Naive B cell (primary cell): ENCODE data around the gene MUC2. TPM values are rescaled to one million over a fixed set of nuclear protein-coding genes. Genes with fewer than 3 reads are reported as not detected.

Experiments used
- ATAC-seq, 2 donors: fragments of 150-1000 bp; cut with Tn5 transposase; 2 replicates each; pipeline ENCODE4 v1.10.0; 2021; ENCODE audit warnings: low read depth in 2 of 2, mild to moderate bottlenecking in 2 of 2, moderate library complexity in 2 of 2
- DNase-seq: peaks from one replicate; pipeline ENCODE4 v3.0.0; 2022
- H3K27ac Mint-ChIP-seq, 6 donors: one replicate each; pipeline ENCODE4 v1.8.0; 2020 to 2022; ENCODE audit warnings: mild to moderate bottlenecking in 6 of 6, mixed read lengths in 6 of 6, moderate library complexity in 5 of 6, inconsistent platforms in 2 of 6
- H3K27me3 Mint-ChIP-seq, 3 donors: one replicate each; pipeline ENCODE4 v1.8.0; 2021 to 2022; ENCODE audit warnings: mixed read lengths in 3 of 3, mild to moderate bottlenecking in 1 of 3
- H3K36me3 Mint-ChIP-seq, 2 donors: one replicate each; pipeline ENCODE4 v1.8.0; 2020 to 2022; ENCODE audit warnings: mixed read lengths in 2 of 2, inconsistent platforms in 1 of 2, mild to moderate bottlenecking in 1 of 2
- H3K4me1 Mint-ChIP-seq, 3 donors: one replicate each; pipeline ENCODE4 v1.8.0; 2020 to 2022; ENCODE audit warnings: mixed read lengths in 3 of 3, inconsistent platforms in 1 of 3, mild to moderate bottlenecking in 1 of 3, moderate library complexity in 1 of 3
- H3K4me3 Mint-ChIP-seq, 8 donors: one replicate each; pipeline ENCODE4 v1.8.0; 2020 to 2022; ENCODE audit warnings: mild to moderate bottlenecking in 8 of 8, mixed read lengths in 8 of 8, moderate library complexity in 8 of 8, inconsistent platforms in 2 of 8
- H3K9me3 Mint-ChIP-seq, 7 donors: one replicate each; pipeline ENCODE4 v1.8.0; 2020 to 2022; ENCODE audit warnings: mixed read lengths in 7 of 7, mild to moderate bottlenecking in 5 of 7, inconsistent platforms in 2 of 7, moderate library complexity in 1 of 7
- polyA plus RNA-seq, 6 donors: library from polyadenylated mRNA; unstranded; fragments of 300-500 nt; fragmentation: Illumina TruSeq; gene quantifications; one replicate each; pipeline ENCODE4 v1.2.3, GENCODE V29; 2021; ENCODE audit warnings: low read depth in 6 of 6

MUC2 gene
- polyA plus RNA-seq, 6 donors from 2014 or later: not detected

DNA sequence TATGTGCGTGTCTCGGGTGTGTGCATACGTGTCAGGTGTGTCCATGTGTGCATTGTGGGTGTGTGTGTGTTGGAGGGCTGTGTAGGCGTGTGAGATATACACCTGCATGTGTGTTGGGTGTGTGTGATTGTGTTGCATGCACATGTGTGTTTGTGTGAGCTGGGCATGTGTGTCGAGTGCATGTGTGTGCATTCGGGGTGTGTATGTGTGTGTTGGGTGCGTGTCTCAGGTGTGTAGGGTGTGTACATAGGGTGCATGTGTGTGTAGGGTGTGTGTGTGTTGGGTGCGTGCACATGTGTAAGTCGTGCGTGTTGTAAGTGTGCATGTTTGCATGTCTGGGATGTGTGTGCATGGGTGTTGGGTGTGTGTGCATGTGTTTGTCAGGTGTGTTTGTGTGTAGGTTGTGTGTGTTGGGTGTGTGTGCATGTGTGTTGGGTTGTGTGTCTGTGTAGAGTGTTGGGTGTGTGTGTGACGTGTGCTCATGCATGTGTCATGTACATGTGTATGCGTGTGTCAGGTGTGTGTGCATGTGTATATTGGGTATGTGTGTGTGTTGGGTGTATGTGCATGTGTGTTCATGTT is 42.3 kb upstream of the MUC2 start:
- no peak for ATAC-seq
- Mint-ChIP-seq H3K4me3 (peak overlapping the region in 1 of 8 donors; percentile 46), H3K27ac (peak overlapping the region in 3 of 6 donors; percentile 2 to 92 (median 60)), H3K9me3 (peaks cover 0 to 8% (median 0%) of the 10 kb centered on the region in 7 donors), H3K36me3 (no peaks in the 10 kb centered on the region), H3K4me1 (peaks cover 0 to 6% (median 0%) of the 10 kb centered on the region in 3 donors), H3K27me3 (no peaks in the 10 kb centered on the region)
- DNase-seq: no peak

DNA sequence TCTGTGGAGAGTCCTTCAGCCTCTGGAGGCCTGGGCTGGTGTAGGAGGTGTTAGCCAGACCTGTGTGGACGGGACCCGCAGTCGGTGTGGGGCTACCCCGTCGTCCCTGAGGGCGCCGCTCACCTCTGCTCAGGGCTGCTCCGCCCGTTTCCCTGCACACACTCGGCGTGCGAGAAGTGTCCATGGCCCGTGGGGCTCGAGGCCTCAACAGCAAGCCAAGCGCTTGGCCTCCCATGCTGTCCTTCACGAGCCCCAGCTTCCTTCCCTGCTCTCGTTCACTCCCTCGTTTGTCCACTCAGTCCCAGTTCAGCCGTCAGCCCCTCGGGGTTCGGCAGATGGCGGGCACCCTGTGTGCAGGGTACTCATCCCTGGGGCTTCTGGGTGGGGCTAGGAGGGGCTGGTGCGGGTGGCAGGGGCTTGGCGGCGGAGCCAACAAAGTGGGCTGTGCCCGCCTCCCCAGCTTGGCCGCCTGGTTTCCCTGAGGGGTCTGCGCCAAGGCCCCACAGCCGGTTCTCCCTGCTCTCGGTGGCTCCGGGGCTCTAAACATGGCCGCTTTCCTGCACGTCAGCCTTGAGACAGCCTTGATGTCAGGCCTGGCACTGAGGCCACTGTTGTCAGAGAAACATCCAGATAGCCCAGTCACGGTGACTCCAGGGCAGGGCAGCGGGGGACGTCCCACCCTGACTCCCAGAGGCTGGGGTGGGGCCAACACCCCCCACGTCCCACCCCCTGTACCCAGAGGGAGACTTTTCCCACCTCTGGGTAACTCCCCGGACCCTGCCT is 41.5 kb upstream of the MUC2 start:
- Mint-ChIP-seq H3K27ac (peak overlapping the region in 1 of 6 donors; percentile 19), H3K27me3 (no peaks in the 10 kb centered on the region), H3K9me3 (peaks cover 0 to 8% (median 0%) of the 10 kb centered on the region in 7 donors), H3K4me3 (no peak overlapping the region), H3K36me3 (no peaks in the 10 kb centered on the region), H3K4me1 (peaks cover 0 to 6% (median 0%) of the 10 kb centered on the region in 3 donors)
- no peak for DNase-seq
- no peak for ATAC-seq

DNA sequence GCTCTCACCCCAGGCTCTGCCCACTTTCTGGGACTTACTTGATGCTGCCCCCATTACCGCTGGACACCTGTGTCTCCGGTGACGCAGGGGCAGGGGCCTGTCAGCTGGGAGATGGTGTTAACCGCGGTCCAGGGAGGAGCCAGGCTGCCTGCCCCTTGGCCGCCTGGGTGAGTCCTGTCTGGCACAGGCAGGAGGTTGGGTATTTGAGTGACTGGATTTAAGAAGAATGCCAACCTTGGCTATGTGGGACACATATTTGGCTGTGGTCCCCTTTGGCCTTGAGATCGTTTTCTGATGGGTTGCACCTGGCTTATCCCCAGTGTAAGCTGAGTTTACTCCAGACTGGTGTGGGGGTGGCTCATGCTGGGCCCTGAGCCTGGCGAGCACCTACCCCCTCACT is 40.7 kb upstream of the MUC2 start:
- H3K4me3 Mint-ChIP-seq: no peak overlapping the region
- H3K36me3 Mint-ChIP-seq: no peaks in the 10 kb centered on the region
- no peaks in the 10 kb centered on the region for H3K27me3 Mint-ChIP-seq
- peaks cover 0 to 6% (median 0%) of the 10 kb centered on the region in 3 donors for H3K4me1 Mint-ChIP-seq
- H3K27ac Mint-ChIP-seq: no peak overlapping the region
- no peak for ATAC-seq
- DNase-seq: no peak
- H3K9me3 Mint-ChIP-seq: peaks cover 0 to 8% (median 0%) of the 10 kb centered on the region in 7 donors

DNA sequence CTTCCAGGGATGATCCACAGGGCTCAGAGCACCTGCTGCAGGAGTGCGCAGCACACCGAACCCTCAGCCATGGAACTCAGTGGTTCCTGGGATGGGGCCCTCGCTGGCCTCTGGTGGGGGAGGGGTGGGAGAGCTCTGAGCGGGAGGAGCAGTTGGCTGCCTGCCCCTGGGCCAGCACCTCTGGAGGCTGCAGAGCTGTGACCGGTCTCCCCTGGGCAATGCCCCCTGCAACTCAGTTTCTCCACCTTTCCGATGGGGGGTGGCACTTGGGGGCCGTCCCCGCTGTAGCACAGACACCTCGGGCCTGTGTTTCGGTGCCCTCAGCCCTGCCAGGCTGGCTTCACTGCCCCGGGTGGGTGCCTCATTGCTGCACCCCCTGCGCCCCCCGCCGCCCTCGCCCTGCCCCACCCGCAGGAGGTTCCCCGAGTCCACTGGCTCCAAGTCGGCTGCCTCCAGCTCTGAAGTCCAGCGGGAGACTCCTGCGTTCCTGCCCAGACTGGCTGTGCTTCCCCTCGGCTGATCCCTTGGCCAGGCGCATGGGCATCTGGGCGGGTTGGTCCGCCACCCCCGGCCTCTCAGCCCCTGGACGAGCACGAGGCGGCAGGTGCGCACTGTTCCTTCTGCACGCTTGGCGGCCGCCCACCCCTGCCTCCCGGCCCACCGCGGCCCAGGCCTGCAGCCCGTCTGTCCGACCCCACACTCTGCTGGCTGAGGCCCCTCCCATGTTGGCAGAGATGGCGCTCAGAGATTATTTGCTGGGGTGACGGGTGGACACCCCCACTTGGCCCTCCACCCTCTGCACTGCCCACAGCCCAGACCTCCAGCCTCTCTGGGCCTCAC is 40.0 kb upstream of the MUC2 start:
- no peaks in the 10 kb centered on the region for H3K36me3 Mint-ChIP-seq
- ATAC-seq (no peak), DNase-seq (no peak)
- H3K9me3 Mint-ChIP-seq: peaks cover 0 to 8% (median 0%) of the 10 kb centered on the region in 7 donors
- H3K27ac Mint-ChIP-seq: peak overlapping the region in 1 of 6 donors; percentile 36
- peaks cover 0 to 6% (median 0%) of the 10 kb centered on the region in 3 donors for H3K4me1 Mint-ChIP-seq
- H3K4me3 Mint-ChIP-seq: no peak overlapping the region
- H3K27me3 Mint-ChIP-seq: no peaks in the 10 kb centered on the region

DNA sequence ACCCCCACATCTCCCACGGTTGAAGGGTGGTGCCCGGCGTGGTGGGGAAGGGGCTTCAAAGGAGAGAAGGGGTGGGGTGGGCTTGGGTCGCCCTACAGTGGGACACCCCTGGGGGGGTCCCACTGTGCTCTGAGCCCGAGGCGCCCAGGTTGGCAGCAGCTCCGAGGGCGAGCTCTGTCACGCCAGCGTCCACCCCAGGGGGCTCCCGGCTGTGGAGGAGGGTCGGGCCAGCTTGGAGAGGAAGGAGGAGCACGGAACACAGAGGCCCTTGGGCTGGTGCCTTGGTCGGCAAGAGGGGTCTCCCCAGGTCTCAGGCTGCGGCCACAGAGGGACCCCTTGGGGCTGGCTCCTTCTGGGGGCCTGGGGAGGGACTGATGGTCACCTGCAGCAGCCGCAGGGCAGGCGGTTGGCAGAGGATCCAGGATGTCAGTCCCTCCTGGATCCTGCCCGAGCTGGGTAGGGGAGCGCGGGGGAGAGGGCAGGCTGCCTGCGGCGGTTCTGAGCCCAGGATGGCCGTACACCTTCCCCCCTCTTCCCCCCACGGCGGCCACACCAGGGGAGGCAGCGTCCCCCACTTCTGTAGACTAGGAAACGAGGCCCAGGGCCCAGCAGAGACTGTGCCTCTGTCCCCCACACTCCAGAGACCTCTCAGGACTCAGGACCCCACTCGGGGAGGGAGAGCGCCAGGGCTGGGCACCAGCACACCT is 38.9 kb upstream of the MUC2 start:
- no peak for ATAC-seq
- no peaks in the 10 kb centered on the region for H3K36me3 Mint-ChIP-seq
- H3K27ac Mint-ChIP-seq: no peak overlapping the region
- no peak for DNase-seq
- H3K4me3 Mint-ChIP-seq: no peak overlapping the region
- peaks cover 0 to 8% (median 0%) of the 10 kb centered on the region in 7 donors for H3K9me3 Mint-ChIP-seq
- no peaks in the 10 kb centered on the region for H3K27me3 Mint-ChIP-seq
- peaks cover 0 to 6% (median 0%) of the 10 kb centered on the region in 3 donors for H3K4me1 Mint-ChIP-seq

DNA sequence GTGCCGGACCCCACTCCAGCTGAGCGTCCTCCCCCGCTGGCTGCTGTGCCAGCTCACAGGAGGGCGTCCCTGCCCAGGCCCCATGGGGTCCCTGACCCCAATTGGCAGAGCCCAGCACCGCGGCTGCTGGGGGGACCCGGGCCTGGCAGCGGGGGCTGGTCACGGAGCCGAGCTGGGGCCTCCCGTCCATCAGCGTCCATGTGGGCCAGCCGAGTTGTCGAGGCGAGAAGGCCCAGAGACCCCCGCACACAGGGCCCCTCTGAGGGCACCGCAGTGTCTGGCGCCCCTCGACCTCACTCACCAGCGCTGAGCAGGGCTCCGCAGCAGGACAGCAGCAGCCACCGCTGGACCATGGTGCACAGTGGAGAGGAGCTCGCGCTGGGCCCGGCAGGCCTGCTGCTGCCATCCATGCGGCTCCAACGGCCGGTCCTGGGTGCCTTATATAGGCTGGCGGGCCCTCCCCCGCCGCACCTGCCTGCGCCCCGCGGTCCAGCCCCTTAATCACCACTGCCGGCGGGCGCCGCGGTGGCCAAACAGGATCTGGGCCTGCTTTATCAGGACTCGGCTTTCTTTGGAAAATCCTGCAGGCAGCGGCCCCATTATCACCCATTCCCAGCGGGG is 38.3 kb upstream of the MUC2 start, which contains the start of gene MUC6:
TSS of gene MUC6 (minus strand) at position 416 of the 621 bp plus-strand sequence. CDS start at position 353, 63 bp downstream.
- Mint-ChIP-seq H3K4me1 (peaks cover 0 to 6% (median 0%) of the 10 kb centered on the region in 3 donors), H3K27me3 (no peaks in the 10 kb centered on the region), H3K9me3 (peaks cover 0 to 8% (median 0%) of the 10 kb centered on the region in 7 donors), H3K4me3 (no peak within 1 kb of the TSS), H3K27ac (no peak within 1 kb of the TSS), H3K36me3 (no peaks in the 10 kb centered on the region)
- DNase-seq (no peak), ATAC-seq (no peak)

DNA sequence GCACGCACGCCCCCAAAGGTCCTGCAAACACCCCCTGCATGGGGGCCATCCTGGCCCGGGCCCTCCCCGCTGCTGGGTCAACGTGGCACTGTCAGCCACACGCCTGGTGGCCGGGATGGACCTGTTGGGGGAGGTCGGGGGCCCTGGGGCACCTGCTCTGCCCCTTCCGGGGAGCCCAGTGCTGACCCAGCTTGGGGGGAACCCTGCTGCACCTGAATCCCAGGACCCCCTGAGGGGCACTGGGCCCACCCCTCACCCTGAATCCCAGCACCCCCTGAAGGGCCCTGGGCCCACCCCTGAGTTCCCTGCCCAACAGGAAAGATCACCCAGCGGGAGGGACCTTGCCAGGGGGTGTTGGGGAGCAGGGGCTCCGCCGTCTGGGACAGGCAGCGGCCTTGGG is 37.7 kb upstream of the MUC2 start:
- ATAC-seq (no peak), DNase-seq (no peak)
- no peak overlapping the region for H3K27ac Mint-ChIP-seq
- H3K9me3 Mint-ChIP-seq: peaks cover 0 to 8% (median 0%) of the 10 kb centered on the region in 7 donors
- H3K4me1 Mint-ChIP-seq: peaks cover 0 to 6% (median 0%) of the 10 kb centered on the region in 3 donors
- no peak overlapping the region for H3K4me3 Mint-ChIP-seq
- H3K36me3 Mint-ChIP-seq: no peaks in the 10 kb centered on the region
- no peaks in the 10 kb centered on the region for H3K27me3 Mint-ChIP-seq

DNA sequence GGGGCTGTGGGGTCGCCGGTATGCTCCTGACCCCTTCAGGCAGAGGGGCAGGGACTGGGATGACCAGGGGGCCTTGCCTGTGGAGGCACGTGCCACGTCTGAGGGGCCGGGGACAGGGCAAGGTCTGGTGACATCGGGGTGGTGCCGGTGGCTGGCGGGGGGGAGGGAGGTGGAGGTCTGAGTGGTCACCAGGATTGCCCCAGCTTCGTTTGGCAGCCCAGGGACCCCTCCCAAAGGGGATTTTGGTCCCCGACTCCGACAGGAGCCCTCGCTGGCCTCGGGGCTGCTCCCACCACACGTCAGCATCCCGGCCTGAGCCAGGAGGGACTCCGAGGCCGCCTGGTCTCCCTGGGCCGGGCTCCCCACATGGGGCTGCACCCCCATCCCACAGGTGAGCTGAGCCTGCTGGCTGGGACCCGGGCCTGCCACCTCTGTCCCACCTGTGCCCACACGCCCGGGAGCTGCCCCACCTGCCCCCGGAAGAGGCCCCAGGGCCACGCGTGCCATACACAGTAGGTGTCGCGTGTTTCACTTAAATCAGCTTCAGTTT is 37.1 kb upstream of the MUC2 start:
- ATAC-seq: no peak
- peaks cover 0 to under 1% (median 0%) of the 10 kb centered on the region in 3 donors for H3K4me1 Mint-ChIP-seq
- no peaks in the 10 kb centered on the region for H3K36me3 Mint-ChIP-seq
- no peak overlapping the region for H3K27ac Mint-ChIP-seq
- peaks cover 0 to 2% (median 0%) of the 10 kb centered on the region in 7 donors for H3K9me3 Mint-ChIP-seq
- no peak overlapping the region for H3K4me3 Mint-ChIP-seq
- no peaks in the 10 kb centered on the region for H3K27me3 Mint-ChIP-seq
- DNase-seq: no peak

DNA sequence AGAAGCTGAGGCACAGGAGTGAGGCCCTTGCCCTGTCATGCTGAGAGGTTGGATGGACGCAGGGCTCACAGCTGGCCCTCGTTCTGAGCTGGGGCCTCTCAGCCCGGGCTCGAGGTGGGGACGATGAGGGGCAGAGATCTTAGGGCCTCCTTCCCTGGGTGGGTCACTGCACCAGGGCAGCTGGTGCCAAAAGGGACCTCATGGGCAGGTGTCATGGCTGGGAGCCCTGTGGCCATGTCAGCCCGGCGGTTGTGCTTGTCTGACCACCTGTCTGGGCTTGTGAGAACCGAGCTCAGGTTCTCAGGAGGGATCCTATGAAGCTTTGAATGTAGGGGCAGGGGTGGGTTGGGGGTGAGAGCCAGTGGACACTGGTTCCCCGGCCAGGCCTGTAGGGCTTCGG is 36.3 kb upstream of the MUC2 start:
- ATAC-seq (no peak), DNase-seq (no peak)

DNA sequence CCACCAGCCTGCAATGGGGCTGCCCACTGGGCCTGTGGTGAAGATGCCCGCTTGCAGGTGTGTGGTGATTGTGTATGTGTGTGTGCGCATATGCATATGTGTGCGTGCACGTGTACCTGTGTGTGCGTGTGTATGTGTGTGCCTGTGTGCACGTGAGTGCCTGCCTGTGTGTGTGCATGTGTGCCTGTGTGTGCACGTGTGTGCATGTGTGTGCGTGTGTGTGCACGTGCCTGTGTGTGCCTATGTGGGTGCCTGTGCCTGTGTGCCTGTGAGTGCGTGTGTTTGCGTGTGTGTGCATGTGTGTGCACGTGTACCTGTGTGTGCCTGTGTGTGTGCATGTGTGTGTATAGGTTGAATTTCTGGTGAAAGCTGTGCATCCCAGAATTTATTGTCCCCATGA is 35.8 kb upstream of the MUC2 start:
- H3K36me3 Mint-ChIP-seq: no peaks in the 10 kb centered on the region
- peak overlapping the region in 1 of 8 donors; percentile 43 for H3K4me3 Mint-ChIP-seq
- H3K9me3 Mint-ChIP-seq: peaks cover 0 to 2% (median 0%) of the 10 kb centered on the region in 7 donors
- no peaks in the 10 kb centered on the region for H3K4me1 Mint-ChIP-seq
- peaks cover 0 to 3% (median 2%) of the 10 kb centered on the region in 3 donors for H3K27me3 Mint-ChIP-seq
- ATAC-seq (no peak), DNase-seq (no peak)
- H3K27ac Mint-ChIP-seq: no peak overlapping the region

More for the DNA sequence above, 36.3 kb upstream of the MUC2 start:
- H3K27ac Mint-ChIP-seq: peak overlapping the region in 2 of 6 donors; percentile 49 to 52
- no peaks in the 10 kb centered on the region for H3K36me3 Mint-ChIP-seq
- H3K4me3 Mint-ChIP-seq: no peak overlapping the region
- no peaks in the 10 kb centered on the region for H3K4me1 Mint-ChIP-seq
- no peaks in the 10 kb centered on the region for H3K27me3 Mint-ChIP-seq
- peaks cover 0 to 2% (median 0%) of the 10 kb centered on the region in 7 donors for H3K9me3 Mint-ChIP-seq

DNA sequence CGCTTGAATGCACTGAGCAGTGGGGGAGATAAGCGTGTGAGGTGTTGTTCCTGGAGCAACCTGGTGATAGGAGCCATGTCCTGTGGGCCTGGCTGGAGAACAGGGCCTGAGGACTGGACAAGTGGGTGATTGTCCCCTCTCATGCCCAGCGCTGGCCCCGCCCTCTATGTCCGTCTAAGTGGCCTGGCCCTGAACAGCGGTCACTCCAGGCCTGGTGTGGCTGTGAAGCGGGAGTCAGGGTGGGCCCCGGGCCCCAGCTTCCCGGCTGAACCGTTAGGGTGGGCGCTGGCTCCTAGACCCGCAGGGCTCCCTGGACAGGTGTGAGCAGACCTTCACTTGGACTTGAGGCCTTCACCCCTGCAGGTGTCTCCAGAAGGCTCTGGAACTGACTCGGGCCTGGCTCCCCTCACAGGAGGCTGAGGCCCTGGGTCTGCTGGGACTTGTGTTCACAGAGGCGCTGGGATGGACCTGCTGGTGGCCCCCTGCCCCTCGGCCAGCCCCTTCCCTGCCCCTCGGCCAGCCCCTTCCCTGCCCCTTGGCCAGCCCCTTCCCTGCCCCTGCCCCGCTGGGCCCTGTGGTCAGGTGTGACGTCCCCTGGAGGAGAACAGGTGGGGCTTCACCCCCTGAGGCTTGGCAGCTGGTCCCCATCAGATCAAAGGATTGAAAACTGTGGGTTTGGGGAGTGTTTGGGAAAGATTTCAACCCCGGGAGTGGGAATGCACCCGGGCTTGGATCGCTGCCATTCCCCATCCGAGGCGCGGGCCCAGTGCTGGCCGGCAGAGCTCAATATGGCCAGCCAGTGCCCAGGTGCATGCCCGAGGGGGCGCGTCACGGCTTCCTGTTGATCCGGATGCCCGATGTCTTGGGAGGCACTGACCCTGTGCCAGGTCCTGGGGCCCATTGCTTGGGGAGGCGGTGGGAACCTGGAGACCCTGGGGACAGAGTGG is 34.9 kb upstream of the MUC2 start:
- Mint-ChIP-seq H3K4me3 (no peak overlapping the region), H3K9me3 (peaks cover 0 to 2% (median 0%) of the 10 kb centered on the region in 7 donors), H3K36me3 (no peaks in the 10 kb centered on the region), H3K27ac (no peak overlapping the region), H3K4me1 (no peaks in the 10 kb centered on the region), H3K27me3 (peaks cover 0 to 12% (median 6%) of the 10 kb centered on the region in 3 donors)
- DNase-seq: no peak
- ATAC-seq: no peak
